ENCODE results near the gene CCDC33. TPM values are rescaled to one million over a fixed set of nuclear protein-coding genes. Genes with fewer than 3 reads are reported as not detected.

Gene CCDC33
- total RNA-seq, 1 donor from 2014 or later = 0.41 TPM

GRCh38 chr15:74192751-74193150, 43.4 kb upstream of the CCDC33 start:
- Mint-ChIP-seq H3K4me3 (ENCODE audit: unreplicated experiment) (no peak overlapping the region), H3K4me1 (ENCODE audit: low read depth, unreplicated experiment) (peaks cover 20% of the 10 kb centered on the region), H3K27me3 (ENCODE audit: low read depth, unreplicated experiment) (peaks cover 13% of the 10 kb centered on the region), H3K27ac (ENCODE audit: unreplicated experiment) (peak overlapping the region; percentile 55), H3K36me3 (ENCODE audit: low read depth, unreplicated experiment) (no peaks in the 10 kb centered on the region), H3K9me3 (ENCODE audit: unreplicated experiment) (peaks cover 1% of the 10 kb centered on the region)
- no peaks in the 10 kb centered on the region for H3K36me3 ChIP-seq (ENCODE audit: insufficient read depth, low read length)
- no peak overlapping the region for H3K4me3 ChIP-seq (ENCODE audit: insufficient read depth, low read depth, low read length)
- H3K9ac ChIP-seq (ENCODE audit: low read length) = no peak overlapping the region
- no peaks in the 10 kb centered on the region for H4K20me1 ChIP-seq (ENCODE audit: insufficient read depth, low read length)
- H3K27me3 ChIP-seq (ENCODE audit: insufficient read depth, low read length) = no peaks in the 10 kb centered on the region
- no peak overlapping the region for H2AFZ ChIP-seq (ENCODE audit: low read depth, low read length)
- TF ChIP-seq EZH2 (IDR thresholded peaks at IDR 0.05; ENCODE audit: insufficient read depth, low read length) (no peak), CTCF (IDR thresholded peaks at IDR 0.05; ENCODE audit: insufficient read depth, low read depth, low read length) (no peak)
- no peaks in the 10 kb centered on the region for H3K9me3 ChIP-seq (ENCODE audit: insufficient read depth, low read depth, low read length)
- DNase-seq (ENCODE audit: low read depth) (no peak), FAIRE-seq (no peak)
- peak overlapping the region; percentile 24 for H3K4me2 ChIP-seq (ENCODE audit: low read length)
- no peaks in the 10 kb centered on the region for H3K79me2 ChIP-seq (ENCODE audit: insufficient read depth, low read length)
- H3K27ac ChIP-seq (ENCODE audit: low read depth, low read length) = peak overlapping the region; percentile 4
- peaks cover 37% of the 10 kb centered on the region for H3K4me1 ChIP-seq (ENCODE audit: insufficient read depth, low read length)

GRCh38 chr15:74193299-74193718, 42.8 kb upstream of the CCDC33 start:
- TF ChIP-seq CTCF (IDR thresholded peaks at IDR 0.05; ENCODE audit: insufficient read depth, low read depth, low read length) = no peak
- TF ChIP-seq EZH2 (IDR thresholded peaks at IDR 0.05; ENCODE audit: insufficient read depth, low read length) = no peak
- Mint-ChIP-seq H3K36me3 (ENCODE audit: low read depth, unreplicated experiment) (peaks cover under 1% of the 10 kb centered on the region), H3K9me3 (ENCODE audit: unreplicated experiment) (peaks cover 1% of the 10 kb centered on the region), H3K27ac (ENCODE audit: unreplicated experiment) (no peak overlapping the region), H3K4me3 (ENCODE audit: unreplicated experiment) (peak overlapping the region; percentile 17), H3K4me1 (ENCODE audit: low read depth, unreplicated experiment) (peaks cover 20% of the 10 kb centered on the region), H3K27me3 (ENCODE audit: low read depth, unreplicated experiment) (peaks cover 12% of the 10 kb centered on the region)
- DNase-seq (ENCODE audit: low read depth) (peak; percentile 96), FAIRE-seq (peak; percentile 95)
- no peaks in the 10 kb centered on the region for H3K9me3 ChIP-seq (ENCODE audit: insufficient read depth, low read depth, low read length)
- no peak overlapping the region for H3K4me3 ChIP-seq (ENCODE audit: insufficient read depth, low read depth, low read length)
- peaks cover 39% of the 10 kb centered on the region for H3K4me1 ChIP-seq (ENCODE audit: insufficient read depth, low read length)
- H3K36me3 ChIP-seq (ENCODE audit: insufficient read depth, low read length) = no peaks in the 10 kb centered on the region
- H3K27me3 ChIP-seq (ENCODE audit: insufficient read depth, low read length) = no peaks in the 10 kb centered on the region
- no peak overlapping the region for H2AFZ ChIP-seq (ENCODE audit: low read depth, low read length)
- peak overlapping the region; percentile 92 for H3K27ac ChIP-seq (ENCODE audit: low read depth, low read length)
- no peaks in the 10 kb centered on the region for H3K79me2 ChIP-seq (ENCODE audit: insufficient read depth, low read length)
- no peaks in the 10 kb centered on the region for H4K20me1 ChIP-seq (ENCODE audit: insufficient read depth, low read length)
- H3K4me2 ChIP-seq (ENCODE audit: low read length) = peak overlapping the region; percentile 24
- peak overlapping the region; percentile 70 for H3K9ac ChIP-seq (ENCODE audit: low read length)

GRCh38 chr15:74193905-74194304, 42.2 kb upstream of the CCDC33 start:
- peaks cover 11% of the 10 kb centered on the region for H3K27me3 Mint-ChIP-seq (ENCODE audit: low read depth, unreplicated experiment)
- Histone ChIP-seq H3K9ac (ENCODE audit: low read length) (peak overlapping the region; percentile 70), H2AFZ (ENCODE audit: low read depth, low read length) (no peak overlapping the region), H3K27me3 (ENCODE audit: insufficient read depth, low read length) (no peaks in the 10 kb centered on the region), H3K36me3 (ENCODE audit: insufficient read depth, low read length) (no peaks in the 10 kb centered on the region), H3K4me1 (ENCODE audit: insufficient read depth, low read length) (peaks cover 43% of the 10 kb centered on the region), H3K4me2 (ENCODE audit: low read length) (peak overlapping the region; percentile 24), H3K27ac (ENCODE audit: low read depth, low read length) (peak overlapping the region; percentile 92), H4K20me1 (ENCODE audit: insufficient read depth, low read length) (no peaks in the 10 kb centered on the region), H3K4me3 (ENCODE audit: insufficient read depth, low read depth, low read length) (no peak overlapping the region), H3K9me3 (ENCODE audit: insufficient read depth, low read depth, low read length) (no peaks in the 10 kb centered on the region), H3K79me2 (ENCODE audit: insufficient read depth, low read length) (no peaks in the 10 kb centered on the region)
- H3K4me3 Mint-ChIP-seq (ENCODE audit: unreplicated experiment) = no peak overlapping the region
- TF ChIP-seq CTCF (IDR thresholded peaks at IDR 0.05; ENCODE audit: insufficient read depth, low read depth, low read length) (no peak), EZH2 (IDR thresholded peaks at IDR 0.05; ENCODE audit: insufficient read depth, low read length) (no peak)
- no peak for FAIRE-seq
- H3K9me3 Mint-ChIP-seq (ENCODE audit: unreplicated experiment) = peaks cover 1% of the 10 kb centered on the region
- DNase-seq (ENCODE audit: low read depth) = no peak
- peaks cover 20% of the 10 kb centered on the region for H3K4me1 Mint-ChIP-seq (ENCODE audit: low read depth, unreplicated experiment)
- no peak overlapping the region for H3K27ac Mint-ChIP-seq (ENCODE audit: unreplicated experiment)
- peaks cover 2% of the 10 kb centered on the region for H3K36me3 Mint-ChIP-seq (ENCODE audit: low read depth, unreplicated experiment)
